ENCODE results near the gene OR4D2.

The OR4D2 gene

DNA sequence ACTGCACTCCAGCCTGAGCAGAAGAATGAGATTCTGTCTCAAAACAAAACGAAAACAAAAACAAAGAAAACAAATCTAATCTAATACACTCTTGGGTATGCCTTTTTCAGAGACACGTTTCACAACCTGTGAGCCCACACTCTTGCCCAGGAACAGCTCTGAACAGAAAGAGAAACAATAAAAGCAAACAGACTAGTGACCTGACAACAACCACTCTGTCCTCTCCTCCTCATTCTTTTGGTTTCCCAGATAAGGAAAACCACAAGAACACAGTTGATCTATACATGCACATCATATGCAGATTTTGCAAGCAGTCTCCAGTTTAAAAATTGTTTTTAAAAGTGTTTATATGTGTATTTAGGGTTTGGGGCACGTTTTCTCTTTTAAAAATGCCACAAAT is 51.0 kb downstream of the OR4D2 start:
- DNase-seq: no peak

- DNase-seq: peak; percentile 97
Measured at GRCh38 chr17:58219007-58219788, 52.4 kb downstream of the OR4D2 start, which contains the start of gene MKS1. MKS1 (minus strand) TSS chr17:58219255; CDS start chr17:58219230, 25 bp downstream.

DNA sequence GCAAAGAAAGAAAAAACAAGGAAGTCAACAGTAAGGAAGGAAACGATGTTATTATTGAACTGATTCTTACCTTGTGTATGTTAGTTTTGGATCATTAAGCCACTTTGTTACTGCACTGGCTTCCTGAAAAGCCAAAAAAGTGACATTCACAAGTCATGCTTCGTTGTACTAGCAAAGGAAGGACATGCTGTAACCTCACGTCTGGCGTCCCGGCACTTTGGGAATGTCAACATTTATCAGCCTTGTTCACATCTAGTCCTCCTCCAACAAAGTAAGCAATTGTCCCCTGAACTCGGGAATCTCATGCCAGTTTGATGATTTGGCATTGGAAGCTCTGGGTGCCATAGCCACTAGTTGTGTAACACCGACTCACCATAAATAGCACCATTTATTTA is 53.0 kb downstream of the OR4D2 start:
- DNase-seq: no peak
